ENCODE results near the gene ARFIP1. TPM values are rescaled to one million over a fixed set of nuclear protein-coding genes. Genes with fewer than 3 reads are reported as not detected.

ARFIP1 gene, protein sequence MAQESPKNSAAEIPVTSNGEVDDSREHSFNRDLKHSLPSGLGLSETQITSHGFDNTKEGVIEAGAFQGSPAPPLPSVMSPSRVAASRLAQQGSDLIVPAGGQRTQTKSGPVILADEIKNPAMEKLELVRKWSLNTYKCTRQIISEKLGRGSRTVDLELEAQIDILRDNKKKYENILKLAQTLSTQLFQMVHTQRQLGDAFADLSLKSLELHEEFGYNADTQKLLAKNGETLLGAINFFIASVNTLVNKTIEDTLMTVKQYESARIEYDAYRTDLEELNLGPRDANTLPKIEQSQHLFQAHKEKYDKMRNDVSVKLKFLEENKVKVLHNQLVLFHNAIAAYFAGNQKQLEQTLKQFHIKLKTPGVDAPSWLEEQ
- total RNA-seq = 25.1 to 26.7 TPM (median 26.2 TPM) in 3 replicates

DNA sequence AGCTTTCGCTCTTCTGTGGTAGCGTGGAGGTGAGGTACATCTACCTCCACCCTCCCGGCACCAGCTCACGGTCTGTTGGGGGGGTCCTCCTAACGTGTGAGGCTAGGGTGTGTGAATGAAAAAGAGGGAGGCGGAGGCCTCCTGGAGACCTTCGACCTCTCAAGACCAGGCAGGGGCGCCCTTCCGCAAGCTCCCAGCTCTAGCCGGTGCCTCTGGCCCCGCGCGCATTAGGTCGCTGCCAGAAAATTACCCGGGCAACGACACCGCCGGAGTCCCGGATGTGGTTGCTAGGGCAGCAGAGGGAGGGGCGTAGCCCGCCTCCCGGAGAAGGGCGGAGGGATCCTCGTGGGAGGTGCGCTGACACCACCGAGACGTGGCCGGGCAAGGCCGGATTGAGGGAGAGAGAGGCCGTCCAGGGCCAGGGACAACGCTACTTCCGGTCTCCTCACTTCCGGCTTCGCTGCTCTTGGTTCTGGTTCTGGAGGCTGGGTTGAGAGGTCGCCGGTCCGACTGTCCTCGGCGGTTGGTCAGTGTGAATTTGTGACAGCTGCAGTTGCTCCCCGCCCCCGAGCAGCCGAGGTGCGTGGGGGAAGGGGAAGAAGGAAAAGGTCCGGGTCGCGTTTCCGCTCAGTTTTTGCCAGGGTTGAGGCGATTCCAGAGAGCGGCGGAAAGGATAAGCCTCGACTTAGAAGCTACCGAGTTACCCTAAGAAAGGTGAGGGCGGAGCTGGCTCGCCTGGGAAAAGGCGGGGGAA is at the start of gene ARFIP1, which contains the start of gene TIGD4:
Gene ARFIP1 (plus strand): TSS at position 442 of the 754 bp plus-strand sequence. CDS start 49,680 bp downstream, outside the sequence.
Gene TIGD4 (minus strand): TSS at position 218 of the 754 bp plus-strand sequence. CDS start 8,726 bp downstream, outside the sequence.
- peak within 1 kb of the TSS; percentile 99 for H3K27ac Mint-ChIP-seq
- peak; percentile 80 to 95 for DNase-seq (ENCODE audit: low spot score in 2 of 2, unreplicated experiment in 2 of 2)
- no peaks in the 10 kb centered on the region for H3K9me3 Mint-ChIP-seq
- H3K27me3 Mint-ChIP-seq (ENCODE audit: low read depth) = peaks cover 3% of the 10 kb centered on the region
- peaks cover 26% of the 10 kb centered on the region for H3K4me1 Mint-ChIP-seq
- H3K4me3 Mint-ChIP-seq = peak within 1 kb of the TSS; percentile 99
- no peaks in the 10 kb centered on the region for H3K36me3 Mint-ChIP-seq
- TF ChIP-seq, protein P1, sequence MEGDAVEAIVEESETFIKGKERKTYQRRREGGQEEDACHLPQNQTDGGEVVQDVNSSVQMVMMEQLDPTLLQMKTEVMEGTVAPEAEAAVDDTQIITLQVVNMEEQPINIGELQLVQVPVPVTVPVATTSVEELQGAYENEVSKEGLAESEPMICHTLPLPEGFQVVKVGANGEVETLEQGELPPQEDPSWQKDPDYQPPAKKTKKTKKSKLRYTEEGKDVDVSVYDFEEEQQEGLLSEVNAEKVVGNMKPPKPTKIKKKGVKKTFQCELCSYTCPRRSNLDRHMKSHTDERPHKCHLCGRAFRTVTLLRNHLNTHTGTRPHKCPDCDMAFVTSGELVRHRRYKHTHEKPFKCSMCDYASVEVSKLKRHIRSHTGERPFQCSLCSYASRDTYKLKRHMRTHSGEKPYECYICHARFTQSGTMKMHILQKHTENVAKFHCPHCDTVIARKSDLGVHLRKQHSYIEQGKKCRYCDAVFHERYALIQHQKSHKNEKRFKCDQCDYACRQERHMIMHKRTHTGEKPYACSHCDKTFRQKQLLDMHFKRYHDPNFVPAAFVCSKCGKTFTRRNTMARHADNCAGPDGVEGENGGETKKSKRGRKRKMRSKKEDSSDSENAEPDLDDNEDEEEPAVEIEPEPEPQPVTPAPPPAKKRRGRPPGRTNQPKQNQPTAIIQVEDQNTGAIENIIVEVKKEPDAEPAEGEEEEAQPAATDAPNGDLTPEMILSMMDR (IDR thresholded peaks at IDR 0.05; ENCODE audit: unreplicated experiment) = no peak

DNA sequence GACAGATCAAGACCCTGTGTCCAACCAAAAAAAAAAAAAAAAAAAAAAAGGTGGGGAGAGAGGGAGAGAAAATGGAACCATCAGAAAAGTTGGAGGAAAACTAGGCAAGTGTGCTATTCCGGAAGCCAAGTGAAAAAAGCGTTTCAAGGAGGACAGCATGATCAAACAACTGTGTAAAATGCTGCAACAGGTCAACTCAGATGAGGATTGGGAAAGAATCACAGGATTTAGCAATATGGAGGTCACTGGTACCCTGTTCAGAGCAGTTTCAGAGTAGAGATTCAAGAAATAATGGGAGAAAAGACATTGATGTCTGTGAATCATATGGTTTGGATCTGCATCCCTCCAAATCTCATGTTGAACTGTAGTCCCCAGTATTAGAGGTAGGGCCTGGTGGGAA is 47.8 kb upstream of the ARFIP1 start:
- Mint-ChIP-seq H3K36me3 (no peaks in the 10 kb centered on the region), H3K9me3 (no peaks in the 10 kb centered on the region), H3K27ac (no peak overlapping the region), H3K4me1 (peaks cover 2% of the 10 kb centered on the region), H3K27me3 (ENCODE audit: low read depth) (peaks cover 9% of the 10 kb centered on the region), H3K4me3 (no peak overlapping the region)
- TF ChIP-seq, protein P1 (IDR thresholded peaks at IDR 0.05; ENCODE audit: unreplicated experiment) = no peak
- no peak for DNase-seq (ENCODE audit: low spot score in 2 of 2, unreplicated experiment in 2 of 2)

DNA sequence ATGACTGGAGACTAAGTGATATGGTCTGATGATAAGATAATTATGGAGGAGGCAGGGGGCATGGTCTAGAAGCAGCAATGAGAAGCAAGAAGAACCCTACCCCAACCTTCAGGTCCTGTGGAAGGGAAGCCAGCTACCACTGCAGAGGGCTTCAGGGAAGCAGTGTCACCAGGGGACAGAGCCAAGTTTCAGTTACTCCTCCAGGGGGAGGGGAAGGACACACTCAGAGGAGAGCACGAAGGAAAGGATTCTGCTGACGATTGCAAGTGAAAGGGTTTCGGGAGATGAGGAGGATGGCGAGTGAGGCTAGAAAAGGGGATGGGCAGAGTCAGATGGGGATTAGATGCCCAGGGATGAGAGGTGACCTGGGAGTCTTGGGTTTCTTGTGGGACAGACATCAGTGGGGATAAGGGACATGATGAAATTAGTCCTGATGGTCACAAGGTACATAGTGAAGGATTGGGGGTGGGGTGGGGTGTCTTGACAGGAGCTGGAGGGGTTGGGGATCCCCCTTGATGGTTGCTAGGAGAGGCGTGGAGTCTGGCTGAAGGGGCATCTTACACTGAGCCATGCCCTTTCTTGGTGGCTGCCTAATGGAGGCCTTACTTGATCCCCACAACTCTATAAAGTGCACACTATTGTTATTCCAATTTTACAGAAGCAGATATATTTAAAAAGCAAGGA is 45.6 kb upstream of the ARFIP1 start:
- Mint-ChIP-seq H3K9me3 (no peaks in the 10 kb centered on the region), H3K4me1 (peaks cover 2% of the 10 kb centered on the region), H3K27me3 (ENCODE audit: low read depth) (peaks cover 3% of the 10 kb centered on the region), H3K4me3 (no peak overlapping the region), H3K27ac (no peak overlapping the region), H3K36me3 (no peaks in the 10 kb centered on the region)
- TF ChIP-seq, protein P1 (IDR thresholded peaks at IDR 0.05; ENCODE audit: unreplicated experiment) = no peak
- no peak for DNase-seq (ENCODE audit: low spot score in 2 of 2, unreplicated experiment in 2 of 2)

DNA sequence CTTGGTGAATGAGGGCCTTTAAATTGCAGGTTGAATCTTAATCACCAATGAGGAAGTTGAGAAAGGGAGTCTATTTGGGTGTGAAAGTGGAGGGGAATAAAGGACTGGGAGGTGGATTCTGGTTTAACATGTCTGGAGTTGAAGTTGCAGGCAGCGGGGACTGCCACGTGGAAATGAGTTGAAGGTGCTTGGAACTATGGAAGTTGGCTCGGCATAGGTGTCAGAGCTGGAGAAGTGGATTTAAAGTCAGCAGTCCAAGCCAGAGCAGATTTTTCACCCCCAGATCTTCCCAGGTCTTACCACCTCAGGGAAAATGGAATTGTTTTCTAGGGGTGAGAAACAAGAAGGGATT is 45.1 kb upstream of the ARFIP1 start:
- no peak for DNase-seq (ENCODE audit: low spot score in 2 of 2, unreplicated experiment in 2 of 2)
- H3K36me3 Mint-ChIP-seq = no peaks in the 10 kb centered on the region
- no peaks in the 10 kb centered on the region for H3K9me3 Mint-ChIP-seq
- peaks cover 2% of the 10 kb centered on the region for H3K4me1 Mint-ChIP-seq
- H3K27ac Mint-ChIP-seq = no peak overlapping the region
- TF ChIP-seq, protein P1 (IDR thresholded peaks at IDR 0.05; ENCODE audit: unreplicated experiment) = no peak
- H3K27me3 Mint-ChIP-seq (ENCODE audit: low read depth) = peaks cover 3% of the 10 kb centered on the region
- no peak overlapping the region for H3K4me3 Mint-ChIP-seq

DNA sequence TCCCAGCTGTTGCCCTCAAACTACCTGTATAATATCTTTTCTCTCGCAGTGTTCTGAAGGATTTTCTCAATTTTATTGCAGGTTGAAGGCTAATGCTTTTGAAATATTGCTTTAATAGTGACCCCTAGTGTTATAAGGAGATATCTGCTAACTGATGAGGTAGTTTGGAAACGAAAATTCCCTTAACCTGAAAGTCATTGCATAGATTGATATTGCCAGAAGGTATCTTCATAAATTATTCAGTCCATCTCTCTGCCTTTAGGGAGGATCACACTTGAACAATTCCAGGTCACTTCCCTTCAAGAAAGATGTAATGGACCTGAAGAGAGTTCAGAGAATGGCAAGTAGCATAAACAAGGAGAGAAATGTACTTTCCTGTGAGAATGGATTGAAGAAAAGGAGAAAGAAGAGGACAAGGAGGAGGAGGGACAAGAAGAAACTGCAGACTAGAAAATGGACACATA is 44.3 kb upstream of the ARFIP1 start:
- H3K4me1 Mint-ChIP-seq = peaks cover 2% of the 10 kb centered on the region
- H3K4me3 Mint-ChIP-seq = no peak overlapping the region
- peaks cover 3% of the 10 kb centered on the region for H3K27me3 Mint-ChIP-seq (ENCODE audit: low read depth)
- no peaks in the 10 kb centered on the region for H3K9me3 Mint-ChIP-seq
- H3K36me3 Mint-ChIP-seq = no peaks in the 10 kb centered on the region
- H3K27ac Mint-ChIP-seq = no peak overlapping the region
- DNase-seq (ENCODE audit: low spot score in 2 of 2, unreplicated experiment in 2 of 2) = no peak
- TF ChIP-seq, protein P1 (IDR thresholded peaks at IDR 0.05; ENCODE audit: unreplicated experiment) = peak; percentile 46

Measured in mesothelial cell of epicardium (in vitro differentiated cells).